CD14-positive monocyte (primary cell): Measurements from ENCODE around the gene DCC. TPM values are rescaled to one million over a fixed set of nuclear protein-coding genes. Genes with fewer than 3 reads are reported as not detected.

Experiments
- DNase-seq, 3 donors: peaks; one replicate each; pipeline ENCODE4 v3.0.0-alpha.2; 2011 to 2022
- H2AFZ ChIP-seq: 2 replicates; pipeline ENCODE4 v1.6.0; 2012; ENCODE audit warnings: mild to moderate bottlenecking, low read depth, low read length, inconsistent platforms; ENCODE audit not compliant: insufficient read depth, poor library complexity, severe bottlenecking
- H3K27ac ChIP-seq, 2 donors: 1 replicate in 1 of 2; 2 replicates in 1 of 2; pipeline ENCODE4 v1.5.1; 2012 to 2013; ENCODE audit warnings: low read length in 2 of 2, control low read depth in 1 of 2, inconsistent platforms in 1 of 2, low read depth in 1 of 2, mild to moderate bottlenecking in 1 of 2
- H3K27me3 ChIP-seq, 2 donors: one replicate each; pipeline versions ENCODE4 v1.6.0 to v1.6.1; 2011 to 2013; ENCODE audit warnings: low read length in 2 of 2; ENCODE audit not compliant: control insufficient read depth in 2 of 2, insufficient read depth in 2 of 2
- H3K36me3 ChIP-seq, 2 donors: replicated peaks in 1 of 2; 1 replicate in 1 of 2; 2 replicates in 1 of 2; pipeline versions ENCODE4 v1.5.1 to v1.6.1; 2012 to 2013; ENCODE audit warnings: low read length in 2 of 2, control low read depth in 1 of 2, inconsistent platforms in 1 of 2, mild to moderate bottlenecking in 1 of 2; ENCODE audit not compliant: insufficient read depth in 2 of 2, control insufficient read depth in 1 of 2
- H3K4me1 ChIP-seq, 2 donors: 1 replicate in 1 of 2; 2 replicates in 1 of 2; pipeline versions ENCODE4 v1.5.1 to v1.6.1; 2012 to 2013; ENCODE audit warnings: low read length in 2 of 2, control low read depth in 1 of 2, inconsistent platforms in 1 of 2, mild to moderate bottlenecking in 1 of 2, moderate library complexity in 1 of 2; ENCODE audit not compliant: insufficient read depth in 2 of 2, control insufficient read depth in 1 of 2
- H3K4me2 ChIP-seq: replicated peaks from 2 replicates; pipeline ENCODE3; 2012; ENCODE audit warnings: low read length, moderate library complexity, mild to moderate bottlenecking; ENCODE audit not compliant: poor library complexity, severe bottlenecking; ENCODE audit errors: extremely low read depth
- H3K4me3 ChIP-seq, 3 experiments: fragments of 200-600 bp in 1 of 3; sonication (generic) in 1 of 3; replicated peaks in 1 of 3; 1 replicate in 2 of 3; 2 replicates in 1 of 3; pipeline ENCODE4 v1.5.1; 2011 to 2013; ENCODE audit warnings: low read length in 3 of 3, mild to moderate bottlenecking in 3 of 3, control low read depth in 2 of 3, low read depth in 2 of 3, inconsistent platforms in 1 of 3, moderate library complexity in 1 of 3
- H3K79me2 ChIP-seq: 2 replicates; pipeline ENCODE4 v1.6.0; 2012; ENCODE audit warnings: mild to moderate bottlenecking, control low read depth, inconsistent platforms, low read length, moderate library complexity; ENCODE audit not compliant: insufficient read depth
- H3K9ac ChIP-seq: 2 replicates; pipeline ENCODE4 v1.6.0; 2017; ENCODE audit warnings: low read length, mild to moderate bottlenecking; ENCODE audit not compliant: insufficient read depth, poor library complexity, severe bottlenecking
- H3K9me3 ChIP-seq, 2 donors: replicated peaks in 1 of 2; 1 replicate in 1 of 2; 2 replicates in 1 of 2; pipeline versions ENCODE4 v1.5.1 to v1.6.1; 2012 to 2013; ENCODE audit warnings: low read length in 2 of 2, control low read depth in 1 of 2; ENCODE audit not compliant: control insufficient read depth in 1 of 2, insufficient read depth in 1 of 2
- H4K20me1 ChIP-seq: 2 replicates; pipeline ENCODE4 v1.6.0; 2012; ENCODE audit warnings: mild to moderate bottlenecking, low read length, control low read depth, moderate library complexity; ENCODE audit not compliant: insufficient read depth
- H3K27ac Mint-ChIP-seq, 7 donors: one replicate each; pipeline ENCODE4 v1.8.0; 2020; ENCODE audit warnings: mild to moderate bottlenecking in 7 of 7, mixed read lengths in 7 of 7, moderate library complexity in 6 of 7, inconsistent platforms in 2 of 7
- H3K27me3 Mint-ChIP-seq, 3 donors: one replicate each; pipeline ENCODE4 v1.8.0; 2021 to 2022; ENCODE audit warnings: low read depth in 3 of 3, mild to moderate bottlenecking in 3 of 3, mixed read lengths in 3 of 3, moderate library complexity in 3 of 3, inconsistent platforms in 1 of 3
- H3K36me3 Mint-ChIP-seq, 2 donors: one replicate each; pipeline ENCODE4 v1.8.0; 2020; ENCODE audit warnings: mixed read lengths in 2 of 2, inconsistent platforms in 1 of 2, mild to moderate bottlenecking in 1 of 2
- H3K4me1 Mint-ChIP-seq: one replicate; pipeline ENCODE4 v1.8.0; 2020; ENCODE audit warnings: mild to moderate bottlenecking, mixed read lengths
- H3K4me3 Mint-ChIP-seq, 2 donors: one replicate each; pipeline ENCODE4 v1.8.0; 2020; ENCODE audit warnings: mild to moderate bottlenecking in 2 of 2, mixed read lengths in 2 of 2, moderate library complexity in 1 of 2
- H3K9me3 Mint-ChIP-seq, 7 donors: one replicate each; pipeline ENCODE4 v1.8.0; 2020 to 2022; ENCODE audit warnings: mixed read lengths in 7 of 7, mild to moderate bottlenecking in 6 of 7, moderate library complexity in 6 of 7, inconsistent platforms in 2 of 7
- CTCF ChIP-seq: fragments of 200-600 bp; IDR thresholded peaks from one replicate; pipeline ENCODE4 v1.8.0; 2022; ENCODE audit warnings: antibody characterized with exemption, mild to moderate bottlenecking
- WGBS: methylation state at CpG from one replicate; pipeline ENCODE4 v1.1.5; 2013; ENCODE audit warnings: missing lambda C conversion rate; ENCODE audit not compliant: insufficient coverage; 5-methylcytosine and 5-hydroxymethylcytosine counted together
- intact Hi-C, 2 donors: fragments of 100-400 bp; cut with micrococcal nuclease; formaldehyde crosslinking; loops; one replicate each; pipeline versions ENCODE4 v1.15.0 to v1.15.1; 2023
- polyA plus RNA-seq, 3 donors: library from polyadenylated mRNA; depleted of rRNA in 1 of 3; unstranded in 2 of 3; stranded (reverse) in 1 of 3; fragments of 300-500 nt in 2 of 3; fragments of >200 nt in 1 of 3; fragmentation: Illumina TruSeq in 2 of 3; gene quantifications; 1 replicate in 2 of 3; 2 replicates in 1 of 3; pipeline ENCODE4 v1.2.3, GENCODE V29; 2012 to 2021

DCC gene
- polyA plus RNA-seq, 3 donors = not detected

- no peak for DNase-seq
- intact Hi-C loops = no loop called here
- Mint-ChIP-seq H3K4me1 (no peaks in the 10 kb centered on the region), H3K27ac (no peak overlapping the region), H3K4me3 (no peak overlapping the region), H3K27me3 (no peaks in the 10 kb centered on the region), H3K9me3 (no peaks in the 10 kb centered on the region), H3K36me3 (no peaks in the 10 kb centered on the region)
- Histone ChIP-seq H3K4me3 (no peak overlapping the region), H3K79me2 (no peaks in the 10 kb centered on the region), H3K36me3 (no peaks in the 10 kb centered on the region), H3K4me2 (no peak overlapping the region), H2AFZ (no peak overlapping the region), H3K9ac (no peak overlapping the region), H3K27ac (no peak overlapping the region), H3K4me1 (no peaks in the 10 kb centered on the region), H3K9me3 (no peaks in the 10 kb centered on the region), H3K27me3 (no peaks in the 10 kb centered on the region), H4K20me1 (no peaks in the 10 kb centered on the region)
- no peak for TF ChIP-seq CTCF
- no CpG with 5 or more reads among the region's 1 CpG for WGBS
These were observed 786.2 kb downstream of the DCC start for GRCh38 chr18:53126210-53126609.

GRCh38 chr18:53131001-53131400 is 791.0 kb downstream of the DCC start:
- no peak overlapping the region for H3K4me3 Mint-ChIP-seq
- H3K79me2 ChIP-seq = no peaks in the 10 kb centered on the region
- intact Hi-C loops = no loop called here
- H3K9ac ChIP-seq = no peak overlapping the region
- no peak overlapping the region for H3K27ac Mint-ChIP-seq
- no peaks in the 10 kb centered on the region for H3K4me1 Mint-ChIP-seq
- no peaks in the 10 kb centered on the region for H3K4me1 ChIP-seq
- no peaks in the 10 kb centered on the region for H4K20me1 ChIP-seq
- H3K4me2 ChIP-seq = no peak overlapping the region
- H3K9me3 Mint-ChIP-seq = peaks cover 0 to 2% (median 0%) of the 10 kb centered on the region in 7 donors
- DNase-seq = no peak
- no peak for TF ChIP-seq CTCF
- no peaks in the 10 kb centered on the region for H3K27me3 ChIP-seq
- no peak overlapping the region for H3K27ac ChIP-seq
- H3K9me3 ChIP-seq = no peaks in the 10 kb centered on the region
- no peaks in the 10 kb centered on the region for H3K36me3 Mint-ChIP-seq
- WGBS = no CpG with 5 or more reads among the region's 1 CpG
- no peak overlapping the region for H3K4me3 ChIP-seq
- H3K27me3 Mint-ChIP-seq = peaks cover 0 to 2% (median 0%) of the 10 kb centered on the region in 3 donors
- no peak overlapping the region for H2AFZ ChIP-seq
- no peaks in the 10 kb centered on the region for H3K36me3 ChIP-seq
